Stimulated activated naive CD4-positive, alpha-beta T cell (primary cell): Measurements from ENCODE around the gene GLI3.

ENCODE experiments used
- DNase-seq, 6 experiments: peaks; one replicate each; lab custom pipeline; 2025; lab: John Stamatoyannopoulos, UW

Gene GLI3

GRCh38 chr7:42033480-42033879, 203.5 kb downstream of the GLI3 start:
- no peak for DNase-seq

- DNase-seq, result no peak
These were observed 207.6 kb downstream of the GLI3 start for GRCh38 chr7:42029405-42029804.

GRCh38 chr7:42027521-42027920, 209.5 kb downstream of the GLI3 start:
- no peak for DNase-seq

GRCh38 chr7:42026622-42027197, 210.3 kb downstream of the GLI3 start:
- no peak for DNase-seq

GRCh38 chr7:42025635-42026375, 211.2 kb downstream of the GLI3 start:
- DNase-seq, result no peak

GRCh38 chr7:42024537-42024936, 212.5 kb downstream of the GLI3 start:
- no peak for DNase-seq

GRCh38 chr7:42023262-42023661, 213.7 kb downstream of the GLI3 start:
- DNase-seq, result no peak

- DNase-seq, result no peak
These were observed 214.2 kb downstream of the GLI3 start for GRCh38 chr7:42022791-42023190.

- DNase-seq, result no peak
These were observed 215.0 kb downstream of the GLI3 start for GRCh38 chr7:42022056-42022455.

- no peak for DNase-seq
These were observed 215.4 kb downstream of the GLI3 start for GRCh38 chr7:42021631-42022030.

GRCh38 chr7:42020061-42020460, 216.9 kb downstream of the GLI3 start:
- DNase-seq, result no peak

- no peak for DNase-seq
These were observed 219.5 kb downstream of the GLI3 start for GRCh38 chr7:42017349-42017986.

- DNase-seq, result no peak
These were observed 220.5 kb downstream of the GLI3 start for GRCh38 chr7:42016517-42016916.

- no peak for DNase-seq
These were observed 222.1 kb downstream of the GLI3 start for GRCh38 chr7:42014625-42015618.

- no peak for DNase-seq
These were observed 224.1 kb downstream of the GLI3 start for GRCh38 chr7:42012786-42013360.

- no peak for DNase-seq
These were observed 224.7 kb downstream of the GLI3 start for GRCh38 chr7:42012313-42012712.

GRCh38 chr7:42011846-42012245, 225.2 kb downstream of the GLI3 start:
- DNase-seq, result no peak

GRCh38 chr7:42010751-42011150, 226.3 kb downstream of the GLI3 start:
- no peak for DNase-seq

- no peak for DNase-seq
These were observed 230.1 kb downstream of the GLI3 start for GRCh38 chr7:42006801-42007513.

GRCh38 chr7:42002654-42003053, 234.4 kb downstream of the GLI3 start:
- no peak for DNase-seq

GRCh38 chr7:41999736-42000283, 237.2 kb downstream of the GLI3 start:
- DNase-seq, result no peak
